ENCODE results near the gene ITCH. TPM values are rescaled to one million over a fixed set of nuclear protein-coding genes. Genes with fewer than 3 reads are reported as not detected.

Gene ITCH
- total RNA-seq, 4 donors from 2014 or later: 35.2 to 82.8 (median 65.3) TPM

DNA sequence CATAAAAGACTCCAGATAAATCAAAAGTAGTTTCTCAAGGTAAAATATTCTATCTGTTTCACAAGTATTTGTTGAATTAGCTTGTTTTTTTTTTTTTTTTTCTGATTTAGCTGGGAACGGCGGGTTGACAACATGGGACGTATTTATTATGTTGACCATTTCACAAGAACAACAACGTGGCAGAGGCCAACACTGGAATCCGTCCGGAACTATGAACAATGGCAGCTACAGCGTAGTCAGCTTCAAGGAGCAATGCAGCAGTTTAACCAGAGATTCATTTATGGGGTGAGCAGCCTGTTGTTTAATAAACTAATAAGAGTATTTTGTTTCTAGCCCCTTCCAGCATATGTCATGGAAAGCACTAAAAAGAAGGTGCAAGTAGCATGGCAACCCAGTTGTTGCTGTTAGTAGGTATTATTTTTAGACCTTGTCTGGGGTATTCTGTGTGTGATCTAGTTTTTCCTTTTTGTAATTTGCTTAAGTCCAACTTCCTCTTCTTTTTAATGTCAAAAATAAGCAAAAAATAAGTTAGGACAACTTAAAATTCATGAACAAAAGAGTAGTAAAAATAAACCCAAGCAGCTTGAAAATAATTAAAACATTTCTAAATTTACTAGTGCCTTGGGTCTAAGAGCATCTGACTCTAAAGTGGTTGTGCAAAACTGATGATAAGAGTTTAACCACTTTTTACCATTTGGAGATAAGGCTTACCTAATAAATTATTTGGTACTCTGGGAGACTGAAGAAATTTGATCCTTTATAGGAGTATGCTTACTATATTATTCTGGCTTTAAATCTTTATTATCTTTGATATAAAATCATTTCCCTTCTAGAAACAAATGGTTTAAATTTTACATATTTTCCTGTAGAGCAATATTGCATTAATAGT is 82.3 kb downstream of the ITCH start:
- Histone ChIP-seq H3K9me3 (no peaks in the 10 kb centered on the region), H3K4me1 (no peaks in the 10 kb centered on the region), H3K4me3 (no peak overlapping the region), H3K27me3 (no peaks in the 10 kb centered on the region), H3K36me3 (peaks cover 0 to 88% (median 43%) of the 10 kb centered on the region in 4 donors), H3K27ac (no peak overlapping the region)
- WGBS, 2 donors (ENCODE audit: low coverage in 1 of 2): 83 to 91% methylated on average over 7 of the region's 7 CpGs
- TF ChIP-seq EP300 (IDR thresholded peaks at IDR 0.05; ENCODE audit: low read depth) (no peak), POLR2AphosphoS5 (IDR thresholded peaks at IDR 0.05) (no peak), POLR2A (IDR thresholded peaks at IDR 0.05) (no peak)
- TF ChIP-seq, protein P1, sequence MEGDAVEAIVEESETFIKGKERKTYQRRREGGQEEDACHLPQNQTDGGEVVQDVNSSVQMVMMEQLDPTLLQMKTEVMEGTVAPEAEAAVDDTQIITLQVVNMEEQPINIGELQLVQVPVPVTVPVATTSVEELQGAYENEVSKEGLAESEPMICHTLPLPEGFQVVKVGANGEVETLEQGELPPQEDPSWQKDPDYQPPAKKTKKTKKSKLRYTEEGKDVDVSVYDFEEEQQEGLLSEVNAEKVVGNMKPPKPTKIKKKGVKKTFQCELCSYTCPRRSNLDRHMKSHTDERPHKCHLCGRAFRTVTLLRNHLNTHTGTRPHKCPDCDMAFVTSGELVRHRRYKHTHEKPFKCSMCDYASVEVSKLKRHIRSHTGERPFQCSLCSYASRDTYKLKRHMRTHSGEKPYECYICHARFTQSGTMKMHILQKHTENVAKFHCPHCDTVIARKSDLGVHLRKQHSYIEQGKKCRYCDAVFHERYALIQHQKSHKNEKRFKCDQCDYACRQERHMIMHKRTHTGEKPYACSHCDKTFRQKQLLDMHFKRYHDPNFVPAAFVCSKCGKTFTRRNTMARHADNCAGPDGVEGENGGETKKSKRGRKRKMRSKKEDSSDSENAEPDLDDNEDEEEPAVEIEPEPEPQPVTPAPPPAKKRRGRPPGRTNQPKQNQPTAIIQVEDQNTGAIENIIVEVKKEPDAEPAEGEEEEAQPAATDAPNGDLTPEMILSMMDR (IDR thresholded peaks at IDR 0.05): no peak
- in situ Hi-C loops (cut with MboI; ENCODE audit: low pct_ligation_motif_present in 1 of 4, low pct_unique_long_range_greater_than_20kb in 1 of 4, low sequenced_read_pairs in 3 of 4) (no loop called here), intact Hi-C loops (cut with DNase I; ENCODE audit: low total_unique reads) (no loop called here)
- no peak for DNase-seq

DNA sequence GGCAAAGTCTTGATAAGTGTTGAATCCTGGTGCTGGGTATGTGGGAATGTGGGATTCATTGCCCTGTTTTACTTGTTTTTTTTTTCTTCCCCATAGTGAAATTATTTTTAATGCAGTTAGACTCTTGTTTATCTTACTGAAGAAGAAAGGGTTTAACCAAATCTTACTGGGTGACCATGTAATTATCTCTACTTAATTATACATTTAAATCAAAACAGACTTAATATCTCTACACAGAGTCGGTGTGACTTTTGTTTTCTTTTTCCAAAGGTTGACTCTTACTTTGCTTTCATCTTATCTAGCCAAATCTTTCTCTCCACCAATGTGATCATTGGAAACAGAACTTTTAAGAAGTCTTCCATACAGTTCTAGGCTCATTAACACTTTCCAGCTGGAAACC is 85.4 kb downstream of the ITCH start:
- DNase-seq: no peak
- H3K27me3 ChIP-seq: no peaks in the 10 kb centered on the region
- in situ Hi-C loops (cut with MboI; ENCODE audit: low pct_ligation_motif_present in 1 of 4, low pct_unique_long_range_greater_than_20kb in 1 of 4, low sequenced_read_pairs in 3 of 4) (no loop called here), intact Hi-C loops (cut with DNase I; ENCODE audit: low total_unique reads) (no loop called here)
- WGBS, 2 donors (ENCODE audit: low coverage in 1 of 2): 70% methylated on average over 1 of the region's 1 CpG; no CpG with 5 or more reads in 1 of the 2 donors
- no peaks in the 10 kb centered on the region for H3K4me1 ChIP-seq
- TF ChIP-seq EP300 (IDR thresholded peaks at IDR 0.05; ENCODE audit: low read depth): no peak
- TF ChIP-seq, protein P1 (IDR thresholded peaks at IDR 0.05): no peak
- no peak for TF ChIP-seq POLR2AphosphoS5 (IDR thresholded peaks at IDR 0.05)
- TF ChIP-seq POLR2A (IDR thresholded peaks at IDR 0.05): no peak
- H3K36me3 ChIP-seq: peaks cover 0 to 72% (median 36%) of the 10 kb centered on the region in 4 donors
- no peaks in the 10 kb centered on the region for H3K9me3 ChIP-seq
- H3K4me3 ChIP-seq: no peak overlapping the region
- no peak overlapping the region for H3K27ac ChIP-seq

DNA sequence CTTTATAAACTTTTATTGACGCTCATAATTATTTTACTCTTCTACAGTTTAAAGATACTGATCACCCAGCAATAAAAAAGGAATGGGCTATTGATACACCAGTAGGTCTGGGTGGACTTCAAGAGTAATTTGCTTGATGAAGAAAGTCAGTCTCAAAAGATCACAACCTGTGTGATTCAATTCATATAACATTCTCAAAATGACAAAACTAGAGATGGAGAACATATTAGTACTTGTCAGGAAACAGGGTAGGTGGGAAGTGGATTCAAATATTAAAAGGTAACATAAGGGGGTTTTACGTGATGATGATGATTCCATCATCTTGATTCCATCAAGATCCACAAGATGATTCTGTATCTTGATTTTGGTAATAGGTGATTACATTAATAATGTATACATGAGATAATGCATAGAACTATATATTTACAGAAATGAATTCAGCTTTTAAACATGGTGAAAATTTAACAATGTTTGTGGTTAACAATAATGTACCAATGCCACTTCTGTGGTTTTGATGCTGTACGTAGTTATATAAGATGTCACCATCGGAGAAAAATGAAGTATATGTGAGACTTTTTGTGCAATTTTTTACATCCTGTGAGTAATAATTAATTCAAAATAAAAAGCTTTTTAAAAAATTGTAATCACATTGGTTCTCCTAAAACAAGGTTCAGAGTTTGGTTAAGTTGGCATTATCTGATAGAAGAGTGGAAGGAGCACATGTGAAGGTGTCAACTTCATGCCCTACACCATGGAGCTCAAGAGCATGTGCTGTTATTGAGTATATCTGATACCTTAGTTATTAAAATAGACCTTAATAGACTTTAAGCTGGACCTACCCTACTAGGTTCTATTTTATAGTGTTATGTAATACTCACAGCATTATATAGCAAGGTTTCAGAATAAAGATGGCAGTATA is 86.9 kb downstream of the ITCH start:
- no peak overlapping the region for H3K27ac ChIP-seq
- H3K36me3 ChIP-seq: peaks cover 0 to 61% (median 30%) of the 10 kb centered on the region in 4 donors
- H3K9me3 ChIP-seq: no peaks in the 10 kb centered on the region
- no peaks in the 10 kb centered on the region for H3K27me3 ChIP-seq
- no peaks in the 10 kb centered on the region for H3K4me1 ChIP-seq
- DNase-seq: no peak
- no peak overlapping the region for H3K4me3 ChIP-seq
- intact Hi-C loops (cut with DNase I; ENCODE audit: low total_unique reads) (no loop called here), in situ Hi-C loops (cut with MboI; ENCODE audit: low pct_ligation_motif_present in 1 of 4, low pct_unique_long_range_greater_than_20kb in 1 of 4, low sequenced_read_pairs in 3 of 4) (no loop called here)
- 80 to 91% methylated on average over 4 of the region's 4 CpGs for WGBS, 2 donors (ENCODE audit: low coverage in 1 of 2)
- no peak for TF ChIP-seq POLR2AphosphoS5 (IDR thresholded peaks at IDR 0.05)
- no peak for TF ChIP-seq EP300 (IDR thresholded peaks at IDR 0.05; ENCODE audit: low read depth)
- TF ChIP-seq POLR2A (IDR thresholded peaks at IDR 0.05): no peak
- TF ChIP-seq, protein P1 (IDR thresholded peaks at IDR 0.05): no peak

Data from transverse colon (tissue), 4 donors.